Osteoblast (primary cell): ENCODE data around the gene FGFR4. TPM values are rescaled to one million over a fixed set of nuclear protein-coding genes. Genes with fewer than 3 reads are reported as not detected.

Experiments
- DNase-seq: peaks from one replicate; pipeline ENCODE4 v3.0.0; 2011; ENCODE audit warnings: low spot score, mixed read lengths; ENCODE audit not compliant: insufficient read length; ENCODE audit errors: missing footprints
- H2AFZ ChIP-seq: 2 replicates; pipeline ENCODE4 v1.6.0; 2011; ENCODE audit warnings: mild to moderate bottlenecking, low read length
- H3K27ac ChIP-seq: 2 replicates; pipeline ENCODE4 v1.5.1; 2011; ENCODE audit warnings: mild to moderate bottlenecking, low read depth, low read length, moderate library complexity
- H3K27me3 ChIP-seq: 2 replicates; pipeline ENCODE4 v1.6.0; 2012; ENCODE audit warnings: mild to moderate bottlenecking, control low read depth, inconsistent platforms, low read length, moderate library complexity; ENCODE audit not compliant: insufficient read depth
- H3K36me3 ChIP-seq: 2 replicates; pipeline ENCODE4 v1.5.1; 2011; ENCODE audit warnings: mild to moderate bottlenecking, low read length, control low read depth, moderate library complexity; ENCODE audit not compliant: insufficient read depth
- H3K4me1 ChIP-seq: 2 replicates; pipeline ENCODE4 v1.5.1; 2011; ENCODE audit warnings: mild to moderate bottlenecking, low read length, control low read depth, moderate library complexity; ENCODE audit not compliant: insufficient read depth
- H3K4me2 ChIP-seq: 2 replicates; pipeline ENCODE4 v1.6.0; 2011; ENCODE audit warnings: mild to moderate bottlenecking, low read length; ENCODE audit not compliant: insufficient read depth
- H3K4me3 ChIP-seq: fragments of 200-600 bp; sonication (generic); 3 replicates; pipeline ENCODE4 v1.5.1; 2012; ENCODE audit warnings: mild to moderate bottlenecking, low read length, inconsistent platforms; ENCODE audit not compliant: insufficient read depth
- H3K79me2 ChIP-seq: 2 replicates; pipeline ENCODE4 v1.6.0; 2012; ENCODE audit warnings: mild to moderate bottlenecking, low read length, control low read depth, inconsistent platforms; ENCODE audit not compliant: insufficient read depth
- H3K9me3 ChIP-seq: 2 replicates; pipeline ENCODE4 v1.5.1; 2011; ENCODE audit warnings: low read depth, low read length, control low read depth
- H4K20me1 ChIP-seq: 2 replicates; pipeline ENCODE4 v1.6.0; 2012; ENCODE audit warnings: mild to moderate bottlenecking, low read length, control low read depth; ENCODE audit not compliant: insufficient read depth
- total RNA-seq: library from RNA; depleted of rRNA; stranded (reverse); fragments of >200 nt; gene quantifications from 2 replicates; pipeline ENCODE4 v1.2.3, GENCODE V29; 2012
- TF ChIP-seq, protein P1 (sequence below): IDR thresholded peaks from 2 replicates; pipeline ENCODE4 v1.5.1; 2011; ENCODE audit warnings: mild to moderate bottlenecking, low read depth, low read length, moderate library complexity; ENCODE audit errors: extremely low read depth

FGFR4 gene
- total RNA-seq, 1 donor: 1.1 TPM

DNA sequence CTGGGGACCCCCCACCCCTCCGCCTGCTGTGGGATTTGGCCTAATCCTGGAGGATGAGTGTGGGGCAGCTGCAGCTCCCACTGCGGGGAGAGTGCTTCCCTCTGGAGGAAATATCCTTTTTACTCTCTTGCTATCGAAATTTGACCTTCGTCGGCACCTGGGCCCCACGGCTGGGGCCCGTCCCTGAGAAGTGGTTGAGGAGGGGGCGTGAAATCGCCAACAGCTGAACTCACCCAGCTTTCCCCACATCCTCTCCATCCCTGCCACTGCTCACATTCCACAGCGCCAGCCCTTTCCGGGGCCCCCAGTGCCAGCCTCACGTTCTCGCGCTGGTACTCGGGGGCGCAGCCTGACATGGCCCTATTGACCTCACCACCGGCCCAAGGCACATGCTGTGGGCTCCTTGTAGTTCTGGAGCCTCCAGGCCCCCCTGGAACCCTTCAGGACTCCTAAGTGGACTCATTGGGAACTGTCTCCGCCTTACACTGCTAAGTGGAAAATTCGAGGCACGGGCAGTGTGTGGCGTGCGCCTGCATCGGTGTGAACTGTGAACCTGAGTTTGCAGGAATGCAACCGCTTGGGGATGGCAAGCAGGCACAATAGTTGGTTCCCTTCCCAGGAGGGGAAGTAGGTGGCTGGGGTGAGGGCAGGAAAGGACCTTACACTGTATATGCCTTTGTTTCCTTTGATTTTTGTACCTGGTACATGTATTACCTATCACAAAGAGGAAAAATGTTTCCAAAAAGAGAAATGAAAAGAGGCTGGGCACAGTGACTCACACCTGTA is 19.2 kb downstream of the FGFR4 start:
- H4K20me1 ChIP-seq: no peaks in the 10 kb centered on the region
- no peaks in the 10 kb centered on the region for H3K9me3 ChIP-seq
- H3K36me3 ChIP-seq: no peaks in the 10 kb centered on the region
- H2AFZ ChIP-seq: no peak overlapping the region
- H3K27ac ChIP-seq: no peak overlapping the region
- no peak overlapping the region for H3K4me3 ChIP-seq
- TF ChIP-seq, protein P1, sequence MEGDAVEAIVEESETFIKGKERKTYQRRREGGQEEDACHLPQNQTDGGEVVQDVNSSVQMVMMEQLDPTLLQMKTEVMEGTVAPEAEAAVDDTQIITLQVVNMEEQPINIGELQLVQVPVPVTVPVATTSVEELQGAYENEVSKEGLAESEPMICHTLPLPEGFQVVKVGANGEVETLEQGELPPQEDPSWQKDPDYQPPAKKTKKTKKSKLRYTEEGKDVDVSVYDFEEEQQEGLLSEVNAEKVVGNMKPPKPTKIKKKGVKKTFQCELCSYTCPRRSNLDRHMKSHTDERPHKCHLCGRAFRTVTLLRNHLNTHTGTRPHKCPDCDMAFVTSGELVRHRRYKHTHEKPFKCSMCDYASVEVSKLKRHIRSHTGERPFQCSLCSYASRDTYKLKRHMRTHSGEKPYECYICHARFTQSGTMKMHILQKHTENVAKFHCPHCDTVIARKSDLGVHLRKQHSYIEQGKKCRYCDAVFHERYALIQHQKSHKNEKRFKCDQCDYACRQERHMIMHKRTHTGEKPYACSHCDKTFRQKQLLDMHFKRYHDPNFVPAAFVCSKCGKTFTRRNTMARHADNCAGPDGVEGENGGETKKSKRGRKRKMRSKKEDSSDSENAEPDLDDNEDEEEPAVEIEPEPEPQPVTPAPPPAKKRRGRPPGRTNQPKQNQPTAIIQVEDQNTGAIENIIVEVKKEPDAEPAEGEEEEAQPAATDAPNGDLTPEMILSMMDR: no peak
- H3K27me3 ChIP-seq: peaks cover 10% of the 10 kb centered on the region
- DNase-seq: peak; percentile 55
- H3K4me2 ChIP-seq: no peak overlapping the region
- H3K79me2 ChIP-seq: no peaks in the 10 kb centered on the region
- no peaks in the 10 kb centered on the region for H3K4me1 ChIP-seq

- no peaks in the 10 kb centered on the region for H3K9me3 ChIP-seq
- no peaks in the 10 kb centered on the region for H3K36me3 ChIP-seq
- H3K79me2 ChIP-seq: no peaks in the 10 kb centered on the region
- H3K27ac ChIP-seq: no peak overlapping the region
- peak; percentile 35 for DNase-seq
- TF ChIP-seq, protein P1: no peak
- H3K4me2 ChIP-seq: no peak overlapping the region
- H3K4me1 ChIP-seq: no peaks in the 10 kb centered on the region
- no peaks in the 10 kb centered on the region for H4K20me1 ChIP-seq
- H3K4me3 ChIP-seq: no peak overlapping the region
- H2AFZ ChIP-seq: no peak overlapping the region
- peaks cover 10% of the 10 kb centered on the region for H3K27me3 ChIP-seq
Observed at GRCh38 chr5:177107159-177107558, 20.4 kb downstream of the FGFR4 start.

GRCh38 chr5:177109810-177110209 is 23.1 kb downstream of the FGFR4 start:
- H2AFZ ChIP-seq: no peak overlapping the region
- peaks cover 4% of the 10 kb centered on the region for H3K27me3 ChIP-seq
- DNase-seq: peak; percentile 84
- TF ChIP-seq, protein P1: no peak
- H3K27ac ChIP-seq: no peak overlapping the region
- H3K36me3 ChIP-seq: no peaks in the 10 kb centered on the region
- H3K4me1 ChIP-seq: peaks cover 3% of the 10 kb centered on the region
- no peak overlapping the region for H3K4me2 ChIP-seq
- no peak overlapping the region for H3K4me3 ChIP-seq
- H4K20me1 ChIP-seq: no peaks in the 10 kb centered on the region
- no peaks in the 10 kb centered on the region for H3K9me3 ChIP-seq
- no peaks in the 10 kb centered on the region for H3K79me2 ChIP-seq

- no peak overlapping the region for H2AFZ ChIP-seq
- DNase-seq: peak; percentile 87
Observed at GRCh38 chr5:177111720-177112394, 25.1 kb downstream of the FGFR4 start.

More at GRCh38 chr5:177111720-177112394, 25.1 kb downstream of the FGFR4 start:
- Histone ChIP-seq H3K27ac (no peak overlapping the region), H3K9me3 (no peaks in the 10 kb centered on the region), H4K20me1 (no peaks in the 10 kb centered on the region), H3K27me3 (no peaks in the 10 kb centered on the region), H3K36me3 (no peaks in the 10 kb centered on the region), H3K4me1 (peaks cover 9% of the 10 kb centered on the region), H3K79me2 (no peaks in the 10 kb centered on the region), H3K4me2 (peak overlapping the region; percentile 39), H3K4me3 (no peak overlapping the region)
- TF ChIP-seq, protein P1: peak; percentile 99
